Measurements from ENCODE around the gene FUZ. TPM values are rescaled to one million over a fixed set of nuclear protein-coding genes. Genes with fewer than 3 reads are reported as not detected.
A peak's percentile ranks its signal among the peaks of the same experiment; 100 is the strongest.

The FUZ gene
- total RNA-seq, 1 donor from 2014 or later, result 26.8 TPM

- Mint-ChIP-seq H3K36me3 (peaks cover 12% of the 10 kb centered on the region), H3K27ac (no peak overlapping the region), H3K4me1 (ENCODE audit: unreplicated experiment) (no peaks in the 10 kb centered on the region), H3K9me3 (no peaks in the 10 kb centered on the region), H3K27me3 (no peaks in the 10 kb centered on the region), H3K4me3 (no peak overlapping the region)
- TF ChIP-seq, protein P1, sequence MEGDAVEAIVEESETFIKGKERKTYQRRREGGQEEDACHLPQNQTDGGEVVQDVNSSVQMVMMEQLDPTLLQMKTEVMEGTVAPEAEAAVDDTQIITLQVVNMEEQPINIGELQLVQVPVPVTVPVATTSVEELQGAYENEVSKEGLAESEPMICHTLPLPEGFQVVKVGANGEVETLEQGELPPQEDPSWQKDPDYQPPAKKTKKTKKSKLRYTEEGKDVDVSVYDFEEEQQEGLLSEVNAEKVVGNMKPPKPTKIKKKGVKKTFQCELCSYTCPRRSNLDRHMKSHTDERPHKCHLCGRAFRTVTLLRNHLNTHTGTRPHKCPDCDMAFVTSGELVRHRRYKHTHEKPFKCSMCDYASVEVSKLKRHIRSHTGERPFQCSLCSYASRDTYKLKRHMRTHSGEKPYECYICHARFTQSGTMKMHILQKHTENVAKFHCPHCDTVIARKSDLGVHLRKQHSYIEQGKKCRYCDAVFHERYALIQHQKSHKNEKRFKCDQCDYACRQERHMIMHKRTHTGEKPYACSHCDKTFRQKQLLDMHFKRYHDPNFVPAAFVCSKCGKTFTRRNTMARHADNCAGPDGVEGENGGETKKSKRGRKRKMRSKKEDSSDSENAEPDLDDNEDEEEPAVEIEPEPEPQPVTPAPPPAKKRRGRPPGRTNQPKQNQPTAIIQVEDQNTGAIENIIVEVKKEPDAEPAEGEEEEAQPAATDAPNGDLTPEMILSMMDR (conservative IDR thresholded peaks at IDR 0.05), result no peak
- no peak for DNase-seq (ENCODE audit: extremely low spot score, unreplicated experiment)
Observed at GRCh38 chr19:49792829-49793560, 20.1 kb downstream of the FUZ start.

GRCh38 chr19:49791776-49792445, 21.2 kb downstream of the FUZ start:
- Mint-ChIP-seq H3K27ac (no peak overlapping the region), H3K9me3 (no peaks in the 10 kb centered on the region), H3K4me3 (no peak overlapping the region), H3K27me3 (no peaks in the 10 kb centered on the region), H3K4me1 (ENCODE audit: unreplicated experiment) (no peaks in the 10 kb centered on the region), H3K36me3 (peaks cover 16% of the 10 kb centered on the region)
- TF ChIP-seq, protein P1 (conservative IDR thresholded peaks at IDR 0.05), result no peak
- no peak for DNase-seq (ENCODE audit: extremely low spot score, unreplicated experiment)

DNA sequence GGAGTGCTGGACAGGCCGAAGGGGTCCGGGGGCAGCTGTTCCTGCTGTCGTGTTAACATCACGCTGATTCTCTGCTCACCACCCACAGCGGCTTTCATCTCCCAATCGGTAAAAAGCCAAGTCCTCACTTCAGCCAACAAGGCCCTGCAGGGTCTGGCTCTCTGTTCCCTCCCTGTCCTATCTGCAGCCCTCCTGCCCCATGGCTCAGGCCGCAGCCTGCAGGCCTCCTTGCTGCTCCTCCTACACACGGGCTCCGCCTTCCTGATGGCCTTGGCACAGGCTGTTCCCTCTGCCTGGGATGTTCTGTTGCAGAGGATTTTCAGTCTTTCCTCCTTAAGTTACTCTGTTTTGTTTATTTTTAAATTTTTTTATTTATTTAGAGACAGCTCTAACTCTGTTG, 22.2 kb downstream of the FUZ start:
- Mint-ChIP-seq H3K9me3 (no peaks in the 10 kb centered on the region), H3K27me3 (no peaks in the 10 kb centered on the region), H3K4me1 (ENCODE audit: unreplicated experiment) (peaks cover 7% of the 10 kb centered on the region), H3K27ac (no peak overlapping the region), H3K4me3 (no peak overlapping the region), H3K36me3 (peaks cover 17% of the 10 kb centered on the region)
- TF ChIP-seq, protein P1 (conservative IDR thresholded peaks at IDR 0.05), result no peak
- DNase-seq (ENCODE audit: extremely low spot score, unreplicated experiment), result no peak

- TF ChIP-seq, protein P1 (conservative IDR thresholded peaks at IDR 0.05), result no peak
- Mint-ChIP-seq H3K4me3 (no peak overlapping the region), H3K27ac (no peak overlapping the region), H3K36me3 (peaks cover 27% of the 10 kb centered on the region), H3K9me3 (no peaks in the 10 kb centered on the region), H3K4me1 (ENCODE audit: unreplicated experiment) (peaks cover 14% of the 10 kb centered on the region), H3K27me3 (no peaks in the 10 kb centered on the region)
- DNase-seq (ENCODE audit: extremely low spot score, unreplicated experiment), result no peak
Observed at GRCh38 chr19:49788857-49789256, 24.2 kb downstream of the FUZ start.

- TF ChIP-seq, protein P1 (conservative IDR thresholded peaks at IDR 0.05), result no peak
- Mint-ChIP-seq H3K36me3 (peaks cover 33% of the 10 kb centered on the region), H3K4me3 (no peak overlapping the region), H3K27me3 (no peaks in the 10 kb centered on the region), H3K4me1 (ENCODE audit: unreplicated experiment) (peaks cover 14% of the 10 kb centered on the region), H3K9me3 (no peaks in the 10 kb centered on the region), H3K27ac (peak overlapping the region; percentile 58)
- DNase-seq (ENCODE audit: extremely low spot score, unreplicated experiment), result no peak
Observed at GRCh38 chr19:49787746-49788145, 25.3 kb downstream of the FUZ start.
